ENCODE measurements around the gene ZNF835.

DNA sequence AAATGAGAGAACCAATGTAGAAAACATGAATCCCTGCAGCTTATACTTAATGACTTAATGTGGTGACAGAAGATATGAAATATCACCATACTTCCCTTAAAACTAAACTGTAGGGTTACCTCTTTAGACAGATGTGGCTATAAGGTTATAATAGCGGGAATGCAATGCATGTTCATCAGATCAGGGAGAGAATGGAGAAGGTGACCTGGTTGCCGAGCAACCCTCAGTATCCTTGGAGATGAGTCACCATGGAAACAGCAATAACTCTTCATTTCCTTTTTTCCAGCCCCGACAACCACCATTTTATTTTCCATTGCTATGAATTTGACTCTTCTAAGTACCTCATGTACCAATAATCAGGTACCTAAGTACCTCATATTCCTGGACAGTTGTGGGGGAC lies 28.0 kb upstream of the ZNF835 start:
- TF ChIP-seq POLR2A (IDR thresholded peaks at IDR 0.05): no peak
- TF ChIP-seq, protein P1, sequence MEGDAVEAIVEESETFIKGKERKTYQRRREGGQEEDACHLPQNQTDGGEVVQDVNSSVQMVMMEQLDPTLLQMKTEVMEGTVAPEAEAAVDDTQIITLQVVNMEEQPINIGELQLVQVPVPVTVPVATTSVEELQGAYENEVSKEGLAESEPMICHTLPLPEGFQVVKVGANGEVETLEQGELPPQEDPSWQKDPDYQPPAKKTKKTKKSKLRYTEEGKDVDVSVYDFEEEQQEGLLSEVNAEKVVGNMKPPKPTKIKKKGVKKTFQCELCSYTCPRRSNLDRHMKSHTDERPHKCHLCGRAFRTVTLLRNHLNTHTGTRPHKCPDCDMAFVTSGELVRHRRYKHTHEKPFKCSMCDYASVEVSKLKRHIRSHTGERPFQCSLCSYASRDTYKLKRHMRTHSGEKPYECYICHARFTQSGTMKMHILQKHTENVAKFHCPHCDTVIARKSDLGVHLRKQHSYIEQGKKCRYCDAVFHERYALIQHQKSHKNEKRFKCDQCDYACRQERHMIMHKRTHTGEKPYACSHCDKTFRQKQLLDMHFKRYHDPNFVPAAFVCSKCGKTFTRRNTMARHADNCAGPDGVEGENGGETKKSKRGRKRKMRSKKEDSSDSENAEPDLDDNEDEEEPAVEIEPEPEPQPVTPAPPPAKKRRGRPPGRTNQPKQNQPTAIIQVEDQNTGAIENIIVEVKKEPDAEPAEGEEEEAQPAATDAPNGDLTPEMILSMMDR (IDR thresholded peaks at IDR 0.05): no peak

All from body of pancreas (tissue), 4 donors.